HG02610 (cell line): ENCODE data around the gene RMC1.
"Not testable (repeated sequence)": the region's sequence is repeated elsewhere in the genome, so short reads cannot be mapped to it uniquely, and the experiment has no call there.

Experiments used
- ATAC-seq: cut with Tn5 transposase; IDR thresholded peaks from one replicate; pipeline ENCODE4 v1.9.1; 2021; ENCODE audit warnings: mild to moderate bottlenecking, moderate library complexity; ENCODE audit not compliant: unreplicated experiment

Gene RMC1

GRCh38 chr18:23503038-23503962, at the start of gene RMC1:
Gene RMC1, plus strand, starts transcription at chr18:23503511. Its CDS starts 108 bp downstream, at chr18:23503619.
- ATAC-seq, result peak; percentile 81

- ATAC-seq, result no peak
Observed at GRCh38 chr18:23453680-23454058, 49.6 kb upstream of the RMC1 start.

- no peak for ATAC-seq
Observed at GRCh38 chr18:23456835-23457234, 46.5 kb upstream of the RMC1 start.

- no peak for ATAC-seq
Observed at GRCh38 chr18:23458830-23459529, 44.3 kb upstream of the RMC1 start.

- no peak for ATAC-seq
Observed at GRCh38 chr18:23459530-23459921, 43.8 kb upstream of the RMC1 start.

GRCh38 chr18:23460285-23461273, 42.7 kb upstream of the RMC1 start:
- ATAC-seq, result no peak

- no peak for ATAC-seq
Observed at GRCh38 chr18:23462876-23463275, 40.4 kb upstream of the RMC1 start.

GRCh38 chr18:23468753-23469459, 34.4 kb upstream of the RMC1 start:
- no peak for ATAC-seq

GRCh38 chr18:23470620-23471387, 32.5 kb upstream of the RMC1 start:
- ATAC-seq, result no peak

- ATAC-seq, result no peak
Observed at GRCh38 chr18:23471486-23471885, 31.8 kb upstream of the RMC1 start.

GRCh38 chr18:23479829-23480505, 23.3 kb upstream of the RMC1 start:
- peak; percentile 70 for ATAC-seq

GRCh38 chr18:23484561-23485182, 18.6 kb upstream of the RMC1 start:
- no peak for ATAC-seq

GRCh38 chr18:23485386-23485785, 17.9 kb upstream of the RMC1 start:
- ATAC-seq, result no peak

- peak; percentile 69 for ATAC-seq
Observed at GRCh38 chr18:23487738-23488570, 15.4 kb upstream of the RMC1 start.

- ATAC-seq, result not testable (repeated sequence)
Observed at GRCh38 chr18:23489586-23489985, 13.7 kb upstream of the RMC1 start.

- ATAC-seq, result no peak
Observed at GRCh38 chr18:23493654-23494053, 9.7 kb upstream of the RMC1 start.

GRCh38 chr18:23494992-23495391, 8.3 kb upstream of the RMC1 start:
- no peak for ATAC-seq
